Neural progenitor cell (in vitro differentiated cells): ENCODE measurements around the gene MYRFL. TPM values are rescaled to one million over a fixed set of nuclear protein-coding genes. Genes with fewer than 3 reads are reported as not detected.

Experiments
- DNase-seq: peaks from one replicate; pipeline ENCODE4 v3.0.0-alpha.2; 2016; ENCODE audit warnings: low spot score
- H2AFZ ChIP-seq: fragments of 200-600 bp; sonication (generic); replicated peaks from 2 replicates; pipeline ENCODE4 v1.6.1; 2016; ENCODE audit warnings: antibody characterized with exemption
- H3F3A ChIP-seq: fragments of 200-600 bp; sonication (generic); 2 replicates; pipeline ENCODE4 v1.6.1; 2016; ENCODE audit warnings: antibody characterized with exemption, low read depth
- H3K27ac ChIP-seq: fragments of 200-600 bp; sonication (generic); 2 replicates; pipeline ENCODE4 v1.5.1; 2016; ENCODE audit warnings: mild to moderate bottlenecking
- H3K27me3 ChIP-seq: fragments of 200-600 bp; sonication (generic); 2 replicates; pipeline ENCODE4 v1.6.1; 2016; ENCODE audit warnings: mild to moderate bottlenecking, moderate library complexity
- H3K36me3 ChIP-seq: fragments of 200-600 bp; sonication (generic); 2 replicates; pipeline ENCODE4 v1.5.1; 2016
- H3K4me1 ChIP-seq: fragments of 200-600 bp; sonication (generic); 2 replicates; pipeline ENCODE4 v1.6.1; 2016; ENCODE audit warnings: mixed run types
- H3K4me2 ChIP-seq: fragments of 200-600 bp; sonication (generic); 2 replicates; pipeline ENCODE4 v1.6.1; 2016
- H3K4me3 ChIP-seq: fragments of 200-600 bp; sonication (generic); 2 replicates; pipeline ENCODE4 v1.5.1; 2016
- H3K79me2 ChIP-seq: fragments of 200-600 bp; sonication (generic); 2 replicates; pipeline ENCODE4 v1.6.1; 2016; ENCODE audit warnings: low read depth
- H3K9ac ChIP-seq: fragments of 200-600 bp; sonication (generic); 2 replicates; pipeline ENCODE4 v1.6.1; 2016
- H3K9me3 ChIP-seq: fragments of 200-600 bp; sonication (generic); 2 replicates; pipeline ENCODE4 v1.5.1; 2016; ENCODE audit warnings: low read depth
- H4K20me1 ChIP-seq: fragments of 200-600 bp; sonication (generic); 2 replicates; pipeline ENCODE4 v1.6.1; 2016; ENCODE audit warnings: low read depth
- H3K27ac Mint-ChIP-seq: 3 replicates; pipeline ENCODE4 v1.8.0; 2021; ENCODE audit warnings: mixed read lengths
- H3K27me3 Mint-ChIP-seq: 2 replicates; pipeline ENCODE4 v1.8.0; 2022; ENCODE audit warnings: low read depth, mild to moderate bottlenecking, inconsistent platforms, moderate library complexity, mixed read lengths; ENCODE audit not compliant: insufficient read depth
- H3K36me3 Mint-ChIP-seq: 3 replicates; pipeline ENCODE4 v1.8.0; 2021; ENCODE audit warnings: mixed read lengths
- H3K4me1 Mint-ChIP-seq: 3 replicates; pipeline ENCODE4 v1.8.0; 2021; ENCODE audit warnings: mixed read lengths
- H3K4me3 Mint-ChIP-seq: 3 replicates; pipeline ENCODE4 v1.8.0; 2021; ENCODE audit warnings: mild to moderate bottlenecking, moderate library complexity, mixed read lengths
- H3K9me3 Mint-ChIP-seq: 3 replicates; pipeline ENCODE4 v1.8.0; 2020; ENCODE audit warnings: mixed read lengths
- CTCF ChIP-seq: fragments of 200-600 bp; sonication (generic); IDR thresholded peaks from 2 replicates; pipeline ENCODE4 v1.5.1; 2017; ENCODE audit warnings: antibody characterized with exemption, mild to moderate bottlenecking
- EZH2 ChIP-seq: fragments of 200-600 bp; sonication (generic); IDR thresholded peaks from 2 replicates; pipeline ENCODE4 v1.6.1; 2017; ENCODE audit warnings: antibody characterized with exemption, mild to moderate bottlenecking, moderate library complexity
- EZH2phosphoT487 ChIP-seq: fragments of 200-600 bp; sonication (generic); IDR thresholded peaks from 2 replicates; pipeline ENCODE4 v1.6.1; 2017; ENCODE audit warnings: antibody characterized with exemption
- total RNA-seq: library from RNA; depleted of rRNA; stranded (reverse); fragments of >200 nt; gene quantifications from 2 replicates; pipeline ENCODE4 v1.2.3, GENCODE V29; 2015; ENCODE audit warnings: low replicate concordance

MYRFL gene
- total RNA-seq, 1 donor from 2014 or later, result not detected

- H3F3A ChIP-seq, result no peaks in the 10 kb centered on the region
- no peaks in the 10 kb centered on the region for H3K27me3 ChIP-seq
- no peaks in the 10 kb centered on the region for H3K9me3 ChIP-seq
- Mint-ChIP-seq H3K4me3 (no peak overlapping the region), H3K36me3 (no peaks in the 10 kb centered on the region), H3K27ac (no peak overlapping the region), H3K4me1 (peaks cover 6% of the 10 kb centered on the region), H3K27me3 (peaks cover 4% of the 10 kb centered on the region), H3K9me3 (no peaks in the 10 kb centered on the region)
- H2AFZ ChIP-seq, result no peak overlapping the region
- no peak for TF ChIP-seq EZH2phosphoT487
- no peak for TF ChIP-seq CTCF
- TF ChIP-seq EZH2, result no peak
- no peak overlapping the region for H3K27ac ChIP-seq
- no peaks in the 10 kb centered on the region for H4K20me1 ChIP-seq
- H3K4me3 ChIP-seq, result no peak overlapping the region
- H3K4me2 ChIP-seq, result no peak overlapping the region
- no peak for DNase-seq
- no peak overlapping the region for H3K9ac ChIP-seq
- no peaks in the 10 kb centered on the region for H3K4me1 ChIP-seq
- no peaks in the 10 kb centered on the region for H3K79me2 ChIP-seq
- no peaks in the 10 kb centered on the region for H3K36me3 ChIP-seq
Observed at GRCh38 chr12:69836015-69836414, 11.0 kb downstream of the MYRFL start.

- no peak overlapping the region for H3K27ac Mint-ChIP-seq
- no peak overlapping the region for H3K27ac ChIP-seq
- H2AFZ ChIP-seq, result no peak overlapping the region
- H3K27me3 ChIP-seq, result no peaks in the 10 kb centered on the region
- H3K36me3 ChIP-seq, result no peaks in the 10 kb centered on the region
- peak; percentile 43 for DNase-seq
- H3K9me3 Mint-ChIP-seq, result no peaks in the 10 kb centered on the region
- H3K9ac ChIP-seq, result no peak overlapping the region
- no peaks in the 10 kb centered on the region for H3K9me3 ChIP-seq
- H3K4me1 Mint-ChIP-seq, result peaks cover 6% of the 10 kb centered on the region
- H4K20me1 ChIP-seq, result no peaks in the 10 kb centered on the region
- no peak overlapping the region for H3K4me2 ChIP-seq
- no peak overlapping the region for H3K4me3 Mint-ChIP-seq
- H3K27me3 Mint-ChIP-seq, result peaks cover 4% of the 10 kb centered on the region
- H3F3A ChIP-seq, result no peaks in the 10 kb centered on the region
- no peaks in the 10 kb centered on the region for H3K79me2 ChIP-seq
- no peaks in the 10 kb centered on the region for H3K4me1 ChIP-seq
- H3K4me3 ChIP-seq, result no peak overlapping the region
- TF ChIP-seq EZH2, result no peak
- peak; percentile 11 for TF ChIP-seq CTCF
- H3K36me3 Mint-ChIP-seq, result no peaks in the 10 kb centered on the region
Observed at GRCh38 chr12:69837191-69837590, 12.2 kb downstream of the MYRFL start.

GRCh38 chr12:69837657-69838415, 12.8 kb downstream of the MYRFL start:
- Mint-ChIP-seq H3K4me1 (peaks cover 6% of the 10 kb centered on the region), H3K36me3 (no peaks in the 10 kb centered on the region), H3K27me3 (no peaks in the 10 kb centered on the region), H3K9me3 (no peaks in the 10 kb centered on the region), H3K4me3 (no peak overlapping the region), H3K27ac (no peak overlapping the region)
- Histone ChIP-seq H3K79me2 (no peaks in the 10 kb centered on the region), H3K4me1 (no peaks in the 10 kb centered on the region), H4K20me1 (no peaks in the 10 kb centered on the region), H3K27ac (no peak overlapping the region), H3K9ac (no peak overlapping the region), H3K4me3 (no peak overlapping the region), H3K9me3 (no peaks in the 10 kb centered on the region), H2AFZ (no peak overlapping the region), H3K27me3 (no peaks in the 10 kb centered on the region), H3K4me2 (no peak overlapping the region), H3K36me3 (no peaks in the 10 kb centered on the region), H3F3A (no peaks in the 10 kb centered on the region)
- no peak for TF ChIP-seq CTCF
- TF ChIP-seq EZH2, result no peak
- TF ChIP-seq EZH2phosphoT487, result no peak
- DNase-seq, result no peak
